Kidney (tissue), 14 donors: ENCODE measurements around the gene ARL3. TPM values are rescaled to one million over a fixed set of nuclear protein-coding genes. Genes with fewer than 3 reads are reported as not detected.

Experiments used
- DNase-seq, 5 donors: peaks; one replicate each; pipeline ENCODE4 v3.0.0-alpha.2; 2013 to 2020
- FAIRE-seq: peaks from 2 replicates; lab custom pipeline; 2012; peaks lifted over from hg19 to GRCh38; lab: Jason Lieb, UNC
- H3K27ac ChIP-seq, 2 donors: one replicate each; pipeline ENCODE4 v1.7.0; 2013; ENCODE audit warnings: low read depth in 2 of 2, low read length in 2 of 2, inconsistent platforms in 1 of 2
- H3K27me3 ChIP-seq: one replicate; pipeline ENCODE4 v1.7.1; 2013; ENCODE audit warnings: low read length, inconsistent platforms; ENCODE audit not compliant: control insufficient read depth, insufficient read depth
- H3K36me3 ChIP-seq, 3 donors: one replicate each; pipeline versions ENCODE4 v1.7.0 to v1.7.1; 2013; ENCODE audit warnings: low read length in 3 of 3, control low read depth in 1 of 3, inconsistent platforms in 1 of 3; ENCODE audit not compliant: insufficient read depth in 3 of 3, control insufficient read depth in 2 of 3
- H3K4me1 ChIP-seq, 3 donors: one replicate each; pipeline versions ENCODE4 v1.7.0 to v1.7.1; 2013; ENCODE audit warnings: low read length in 3 of 3, inconsistent platforms in 1 of 3, low read depth in 1 of 3; ENCODE audit not compliant: control insufficient read depth in 2 of 3, insufficient read depth in 2 of 3
- H3K4me3 ChIP-seq, 3 donors: one replicate each; pipeline versions ENCODE4 v1.7.0 to v1.8.1; 2013; ENCODE audit warnings: low read length in 3 of 3, control low read depth in 1 of 3, inconsistent platforms in 1 of 3
- H3K9ac ChIP-seq, 3 donors: one replicate each; pipeline versions ENCODE4 v1.7.0 to v1.7.1; 2013; ENCODE audit warnings: low read length in 3 of 3, control low read depth in 1 of 3, inconsistent platforms in 1 of 3
- H3K9me3 ChIP-seq, 3 donors: one replicate each; pipeline versions ENCODE4 v1.7.0 to v1.7.1; 2013; ENCODE audit warnings: low read length in 3 of 3, control low read depth in 1 of 3, inconsistent platforms in 1 of 3; ENCODE audit not compliant: control insufficient read depth in 2 of 3, insufficient read depth in 1 of 3
- intact Hi-C: fragments of 100-400 bp; cut with DNase I; formaldehyde crosslinking; loops from one replicate; pipeline ENCODE4 v1.11.1; 2022
- polyA plus RNA-seq: library from polyadenylated mRNA; stranded (reverse); fragments of 350-450 nt; fragmentation: Illumina TruSeq; extraction: RNeasy Lipid Tissue Mini Kit (QIAGEN cat#74804); gene quantifications from one replicate; pipeline ENCODE4 v1.2.3, GENCODE V29; 2014; ENCODE audit warnings: low read depth, low replicate concordance; ENCODE audit not compliant: insufficient read depth
- total RNA-seq: library from RNA; stranded (reverse); fragmentation: NEBNext Ultra II Directional; extraction: Animal tissue kit (Norgen Biotek cat#: 25700); gene quantifications from one replicate; pipeline ENCODE4 v1.2.1, GENCODE V29; 2021
- TF ChIP-seq, protein P1 (sequence below): IDR thresholded peaks from 3 replicates; pipeline ENCODE4 v1.5.1; 2012; ENCODE audit warnings: mild to moderate bottlenecking, moderate library complexity, borderline replicate concordance; ENCODE audit not compliant: insufficient read depth; ENCODE audit errors: extremely low read depth
- donor health status: control.
- donor health status: control.
- donor health status: control.
- donor health status: control.
- donor health status: control.
- donor health status: DM: yes; HTN: yes; CAD: no.
- donor health status: Normal renal cell carcinoma (clear cell type).

ARL3 gene
- total and polyA plus RNA-seq, 2 donors from 2014 or later: 16.3 to 28.8 TPM

DNA sequence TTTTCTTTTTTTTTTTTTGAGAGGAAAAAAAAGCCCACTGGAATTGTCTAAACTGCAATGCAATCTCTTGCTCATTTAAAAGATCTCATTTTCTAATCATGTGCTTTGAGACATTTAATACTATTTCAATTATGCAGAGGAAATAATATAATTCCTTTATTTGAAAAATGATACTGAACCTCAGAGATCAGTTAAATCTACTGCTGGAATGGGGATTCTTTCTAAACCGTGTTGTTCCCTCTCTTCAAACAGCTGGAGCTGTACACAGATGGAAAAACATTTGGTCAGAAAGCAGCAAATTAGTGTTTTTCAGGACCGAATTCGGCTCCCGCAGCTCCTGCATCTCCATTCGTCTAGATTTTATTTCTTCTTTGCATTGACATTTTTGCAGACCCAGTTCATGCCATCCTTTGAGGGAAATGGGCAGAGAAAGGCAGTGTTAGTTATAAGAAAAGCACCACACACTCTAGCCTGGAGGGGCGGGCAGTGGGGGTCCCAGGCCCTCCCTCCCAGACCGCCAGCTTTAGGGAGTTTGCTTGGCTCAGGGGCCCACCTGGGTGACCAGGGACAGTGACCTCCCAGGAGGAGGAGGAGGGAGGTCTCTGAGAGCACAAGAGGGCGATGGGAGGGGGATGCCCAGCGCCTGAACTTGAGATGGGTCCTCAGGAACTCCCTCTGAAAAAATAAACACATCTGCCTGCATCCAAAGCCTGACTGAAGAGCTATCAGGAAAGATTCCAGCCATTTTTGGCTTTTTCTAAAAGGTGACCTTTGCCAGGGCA is 37.5 kb downstream of the ARL3 start:
- Histone ChIP-seq H3K4me1 (peaks cover 43 to 65% (median 59%) of the 10 kb centered on the region in 3 donors), H3K9me3 (no peaks in the 10 kb centered on the region), H3K27ac (peak overlapping the region; percentile 41 to 60), H3K4me3 (no peak overlapping the region), H3K27me3 (no peaks in the 10 kb centered on the region), H3K9ac (peak overlapping the region in 1 of 3 donors; percentile 56), H3K36me3 (peaks cover 0 to 2% (median 0%) of the 10 kb centered on the region in 3 donors)
- no peak for FAIRE-seq
- DNase-seq: peak; percentile 57 to 76 (median 73)
- TF ChIP-seq, protein P1, sequence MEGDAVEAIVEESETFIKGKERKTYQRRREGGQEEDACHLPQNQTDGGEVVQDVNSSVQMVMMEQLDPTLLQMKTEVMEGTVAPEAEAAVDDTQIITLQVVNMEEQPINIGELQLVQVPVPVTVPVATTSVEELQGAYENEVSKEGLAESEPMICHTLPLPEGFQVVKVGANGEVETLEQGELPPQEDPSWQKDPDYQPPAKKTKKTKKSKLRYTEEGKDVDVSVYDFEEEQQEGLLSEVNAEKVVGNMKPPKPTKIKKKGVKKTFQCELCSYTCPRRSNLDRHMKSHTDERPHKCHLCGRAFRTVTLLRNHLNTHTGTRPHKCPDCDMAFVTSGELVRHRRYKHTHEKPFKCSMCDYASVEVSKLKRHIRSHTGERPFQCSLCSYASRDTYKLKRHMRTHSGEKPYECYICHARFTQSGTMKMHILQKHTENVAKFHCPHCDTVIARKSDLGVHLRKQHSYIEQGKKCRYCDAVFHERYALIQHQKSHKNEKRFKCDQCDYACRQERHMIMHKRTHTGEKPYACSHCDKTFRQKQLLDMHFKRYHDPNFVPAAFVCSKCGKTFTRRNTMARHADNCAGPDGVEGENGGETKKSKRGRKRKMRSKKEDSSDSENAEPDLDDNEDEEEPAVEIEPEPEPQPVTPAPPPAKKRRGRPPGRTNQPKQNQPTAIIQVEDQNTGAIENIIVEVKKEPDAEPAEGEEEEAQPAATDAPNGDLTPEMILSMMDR: no peak
- intact Hi-C loops: no loop called here

GRCh38 chr10:102675666-102676533 is 38.3 kb downstream of the ARL3 start:
- peak; percentile 65 to 91 (median 74) for DNase-seq
- intact Hi-C loops: no loop called here
- FAIRE-seq: no peak
- Histone ChIP-seq H3K4me1 (peaks cover 43 to 65% (median 59%) of the 10 kb centered on the region in 3 donors), H3K9ac (peak overlapping the region in 1 of 3 donors; percentile 41), H3K36me3 (peaks cover 0 to 2% (median 0%) of the 10 kb centered on the region in 3 donors), H3K9me3 (no peaks in the 10 kb centered on the region), H3K27me3 (no peaks in the 10 kb centered on the region), H3K4me3 (peak overlapping the region in 1 of 3 donors; percentile 3), H3K27ac (peak overlapping the region; percentile 60 to 91)
- TF ChIP-seq, protein P1: no peak

GRCh38 chr10:102675011-102675665 is 39.1 kb downstream of the ARL3 start:
- peak in 3 of 5 donors; percentile 41 to 56 (median 53) for DNase-seq
- H3K4me3 ChIP-seq: no peak overlapping the region
- H3K27me3 ChIP-seq: no peaks in the 10 kb centered on the region
- intact Hi-C loops: no loop called here
- H3K9me3 ChIP-seq: no peaks in the 10 kb centered on the region
- H3K36me3 ChIP-seq: no peaks in the 10 kb centered on the region
- no peak for FAIRE-seq
- H3K4me1 ChIP-seq: peaks cover 45 to 65% (median 59%) of the 10 kb centered on the region in 3 donors
- TF ChIP-seq, protein P1: no peak
- peak overlapping the region in 1 of 3 donors; percentile 9 for H3K9ac ChIP-seq
- peak overlapping the region; percentile 69 to 91 for H3K27ac ChIP-seq
